GM21619 (cell line): ENCODE measurements around the gene OCA2.

Experiments used
- ATAC-seq: cut with Tn5 transposase; IDR thresholded peaks from one replicate; pipeline ENCODE4 v1.9.1; 2021; ENCODE audit not compliant: unreplicated experiment

The OCA2 gene

GRCh38 chr15:28105793-28106192 is 6.7 kb upstream of the OCA2 start:
- no peak for ATAC-seq

GRCh38 chr15:28105224-28105791 is 6.2 kb upstream of the OCA2 start:
- ATAC-seq, result no peak

GRCh38 chr15:28104326-28104725 is 5.2 kb upstream of the OCA2 start:
- no peak for ATAC-seq

GRCh38 chr15:28103831-28104230 is 4.7 kb upstream of the OCA2 start:
- no peak for ATAC-seq

- no peak for ATAC-seq
Measured at GRCh38 chr15:28101983-28102441, 2.9 kb upstream of the OCA2 start.

- ATAC-seq, result no peak
Measured at GRCh38 chr15:28101201-28101600, 2.1 kb upstream of the OCA2 start.

- ATAC-seq, result no peak
Measured at GRCh38 chr15:28100516-28101195, 1.5 kb upstream of the OCA2 start.

GRCh38 chr15:28099555-28100140 is 533 bp upstream of the OCA2 start:
- no peak for ATAC-seq

GRCh38 chr15:28098360-28098765 is 752 bp downstream of the OCA2 start:
- no peak for ATAC-seq

- ATAC-seq, result no peak
Measured at GRCh38 chr15:28097656-28098359, 1.3 kb downstream of the OCA2 start.

GRCh38 chr15:28096670-28097431 is 2.3 kb downstream of the OCA2 start:
- ATAC-seq, result no peak

- ATAC-seq, result no peak
Measured at GRCh38 chr15:28096411-28096669, 2.8 kb downstream of the OCA2 start.

GRCh38 chr15:28094732-28095521 is 4.2 kb downstream of the OCA2 start:
- ATAC-seq, result no peak

GRCh38 chr15:28093752-28094535 is 5.2 kb downstream of the OCA2 start:
- ATAC-seq, result no peak

GRCh38 chr15:28091313-28091712 is 7.8 kb downstream of the OCA2 start:
- ATAC-seq, result no peak

- peak; percentile 94 for ATAC-seq
Measured at GRCh38 chr15:28086175-28086703, 12.9 kb downstream of the OCA2 start.

GRCh38 chr15:28085489-28086174 is 13.5 kb downstream of the OCA2 start:
- no peak for ATAC-seq

- no peak for ATAC-seq
Measured at GRCh38 chr15:28084547-28084946, 14.6 kb downstream of the OCA2 start.
